BLaER1 treated with 17β-estradiol and CSF1 and Interleukin-3, amounts not matched to agents 10 nM and 100 nM (cell line): ENCODE results near the gene RPUSD1.
A peak's percentile ranks its signal among the peaks of the same experiment; 100 is the strongest.
"Not testable (repeated sequence)": the region's sequence is repeated elsewhere in the genome, so short reads cannot be mapped to it uniquely, and the experiment has no call there.

Source experiments
- H3K27ac ChIP-seq, 11 experiments: shearing (Covaris generic); formaldehyde crosslinking; 2 replicates each; pipeline ENCODE4 v1.8.1; 2022
- H3K27me3 ChIP-seq, 11 experiments: shearing (Covaris generic); formaldehyde crosslinking; 2 replicates each; pipeline ENCODE4 v1.8.1; 2022
- H3K36me3 ChIP-seq, 11 experiments: shearing (Covaris generic); formaldehyde crosslinking; 2 replicates each; pipeline ENCODE4 v1.8.1; 2022
- H3K4me1 ChIP-seq, 10 experiments: shearing (Covaris generic); formaldehyde crosslinking; 2 replicates each; pipeline ENCODE4 v1.8.1; 2022
- H3K4me2 ChIP-seq, 11 experiments: shearing (Covaris generic); formaldehyde crosslinking; 2 replicates each; pipeline ENCODE4 v1.8.1; 2022
- H3K4me3 ChIP-seq, 10 experiments: shearing (Covaris generic); formaldehyde crosslinking; 2 replicates each; pipeline ENCODE4 v1.8.1; 2022
- H3K9ac ChIP-seq, 11 experiments: shearing (Covaris generic); formaldehyde crosslinking; 2 replicates each; pipeline ENCODE4 v1.8.1; 2022
- H3K9me3 ChIP-seq, 11 experiments: shearing (Covaris generic); formaldehyde crosslinking; replicated peaks in 1 of 11; 2 replicates each; pipeline ENCODE4 v1.8.1; 2022
- H4K20me1 ChIP-seq, 11 experiments: shearing (Covaris generic); formaldehyde crosslinking; 2 replicates each; pipeline ENCODE4 v1.8.1; 2022
- Cebpa-rat ChIP-seq, 11 experiments: shearing (Covaris generic); IDR thresholded peaks; 2 replicates each; pipeline ENCODE4 v1.8.1; 2022

The RPUSD1 gene

DNA sequence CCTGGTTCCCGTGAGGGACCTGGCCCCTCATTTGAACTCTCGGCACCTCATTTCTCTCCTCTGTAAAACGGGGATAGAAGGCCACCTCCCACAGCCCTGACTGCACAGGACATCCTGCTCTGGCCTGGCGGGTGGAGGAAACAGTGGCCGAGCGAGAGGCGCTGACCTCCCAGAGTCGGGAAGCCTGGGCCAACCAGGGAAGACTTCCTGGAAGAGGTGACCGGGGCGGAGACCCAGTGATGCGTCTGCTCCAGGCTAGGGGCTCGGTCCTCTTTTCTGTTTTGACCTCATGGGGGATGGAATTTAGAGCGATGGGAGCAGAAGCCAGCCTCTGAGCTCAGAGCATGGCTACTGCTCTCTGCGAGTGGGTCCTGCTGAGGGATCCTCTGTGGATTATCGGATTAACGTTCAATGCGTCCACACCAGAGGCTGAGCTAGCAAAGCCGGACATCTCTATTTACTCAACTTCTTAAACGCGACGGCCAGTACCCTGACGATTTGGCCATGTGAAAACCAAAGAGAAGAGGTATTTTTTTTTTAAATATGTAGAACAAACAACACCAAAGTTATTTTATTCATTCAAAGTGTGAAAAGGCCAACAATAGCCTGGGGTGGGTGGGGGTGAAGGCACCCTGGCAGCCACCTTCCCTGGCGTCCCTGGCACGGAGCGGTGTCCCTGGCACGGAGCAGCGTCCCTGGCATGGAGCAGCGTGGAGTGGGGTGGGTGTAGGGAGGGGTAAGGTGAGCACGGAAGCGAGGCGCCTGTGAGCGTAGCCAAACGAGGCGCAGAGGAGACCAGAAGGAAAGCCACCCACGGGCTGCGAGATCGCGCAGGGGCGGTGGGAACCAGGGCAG, 36.8 kb downstream of the RPUSD1 start:
- H3K4me2 ChIP-seq: peak overlapping the region in 2 of 11 experiments; percentile 37 to 48; a peak in 3 of 22 replicates
- H3K4me1 ChIP-seq: peaks cover 7 to 44% (median 14%) of the 10 kb centered on the region in 10 experiments; a peak in 18 of 20 replicates
- no peak overlapping the region; a peak in 1 of 22 replicates for H3K9ac ChIP-seq
- peaks cover 0 to 3% (median 0%) of the 10 kb centered on the region in 11 experiments; a peak in 2 of 22 replicates for H3K9me3 ChIP-seq
- H3K36me3 ChIP-seq: no peaks in the 10 kb centered on the region
- no peak for TF ChIP-seq Cebpa-rat (IDR thresholded peaks at IDR 0.05)
- no peaks in the 10 kb centered on the region for H4K20me1 ChIP-seq
- H3K27ac ChIP-seq: no peak overlapping the region
- H3K27me3 ChIP-seq: no peaks in the 10 kb centered on the region
- H3K4me3 ChIP-seq: no peak overlapping the region

DNA sequence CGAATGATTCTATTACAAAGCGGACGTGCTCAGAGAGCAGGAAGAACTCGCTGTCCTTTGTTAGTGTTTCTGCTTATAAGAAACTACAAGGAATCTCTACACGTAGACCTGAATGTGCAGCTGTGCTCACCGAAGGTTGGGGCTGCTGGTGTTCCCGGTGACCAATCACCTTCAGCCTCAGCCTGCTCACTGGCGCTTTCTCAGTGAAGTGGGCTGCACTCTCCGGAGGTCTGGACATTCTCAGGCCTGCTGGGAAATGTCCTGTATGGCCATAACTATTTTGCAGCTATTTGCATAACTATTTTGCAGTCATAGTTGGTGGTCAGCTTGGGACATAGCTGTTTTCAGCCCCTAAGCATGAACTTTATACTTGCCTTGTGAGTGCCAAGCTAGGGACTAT, 37.7 kb downstream of the RPUSD1 start:
- no peak for TF ChIP-seq Cebpa-rat (IDR thresholded peaks at IDR 0.05)
- H3K27ac ChIP-seq: no peak overlapping the region
- H3K9ac ChIP-seq: no peak overlapping the region

DNA sequence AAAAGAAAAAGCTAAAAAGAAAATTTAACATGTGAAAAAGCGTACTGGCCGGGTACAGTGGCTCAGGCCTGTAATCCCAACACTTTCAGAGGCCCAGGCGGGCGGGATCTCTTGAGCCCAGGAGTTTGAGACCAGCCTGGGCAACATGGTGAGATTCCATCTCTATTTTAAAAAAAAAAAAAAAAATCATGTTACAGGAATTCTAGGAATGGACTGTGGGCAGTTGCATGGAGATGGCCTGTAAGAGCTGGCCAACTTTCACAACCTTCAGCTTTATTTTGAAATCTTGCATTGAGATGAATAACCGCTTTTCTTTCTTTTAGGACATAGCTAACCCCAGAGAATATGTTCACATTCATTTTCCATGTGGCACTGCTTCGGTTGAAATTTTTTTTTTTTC, 39.2 kb downstream of the RPUSD1 start:
- no peak overlapping the region for H3K27ac ChIP-seq
- no peak overlapping the region for H3K9ac ChIP-seq

More for the DNA sequence above, 37.7 kb downstream of the RPUSD1 start:
- H3K4me3 ChIP-seq: no peak overlapping the region
- H3K9me3 ChIP-seq: no peaks in the 10 kb centered on the region
- no peaks in the 10 kb centered on the region for H3K36me3 ChIP-seq
- peaks cover 6 to 39% (median 13%) of the 10 kb centered on the region in 10 experiments; a peak in 17 of 20 replicates for H3K4me1 ChIP-seq
- no peaks in the 10 kb centered on the region for H3K27me3 ChIP-seq
- no peak overlapping the region for H3K4me2 ChIP-seq
- no peaks in the 10 kb centered on the region for H4K20me1 ChIP-seq

DNA sequence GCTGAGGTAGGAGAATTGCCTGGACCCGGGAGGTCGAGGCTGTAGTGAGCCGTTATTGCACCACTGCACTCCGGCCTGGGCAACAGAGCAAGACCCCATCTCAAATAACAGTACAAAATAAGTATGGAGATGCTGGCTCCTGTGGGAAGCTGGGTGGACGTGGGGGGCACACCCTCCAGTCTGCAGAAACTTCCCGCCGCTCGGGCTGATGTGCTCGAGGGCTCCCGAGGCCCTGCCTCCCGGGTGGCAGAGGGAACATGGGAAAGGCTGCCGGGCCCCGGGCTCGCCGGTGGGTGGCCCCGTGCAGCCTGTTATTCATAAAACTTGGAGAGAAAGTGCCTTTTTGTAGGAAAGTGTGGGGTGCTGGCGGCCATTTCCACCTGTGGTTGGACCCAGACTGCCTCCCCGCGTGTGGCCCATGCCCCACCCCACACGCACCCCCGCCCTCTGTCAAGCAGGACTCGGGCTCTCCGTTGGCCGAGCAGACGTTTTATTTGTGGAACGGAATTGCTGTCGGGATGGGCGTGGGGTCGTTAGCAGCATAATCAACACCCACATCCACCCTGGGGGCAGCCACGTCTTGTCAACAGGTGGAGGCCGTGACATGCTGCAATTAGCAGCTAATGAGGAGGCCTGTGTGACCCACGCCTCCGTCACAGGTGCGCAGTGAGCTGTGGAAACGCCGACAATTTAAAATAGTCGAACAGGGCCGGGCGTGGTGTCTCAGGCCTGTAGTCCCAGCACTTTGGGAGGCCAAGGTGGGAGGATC, 40.0 kb downstream of the RPUSD1 start:
- Histone ChIP-seq H3K36me3 (no peaks in the 10 kb centered on the region), H3K27ac (no peak overlapping the region), H3K4me2 (no peak overlapping the region), H4K20me1 (no peaks in the 10 kb centered on the region), H3K4me1 (peaks cover 0 to 15% (median 0%) of the 10 kb centered on the region in 10 experiments; a peak in 8 of 20 replicates), H3K4me3 (no peak overlapping the region), H3K27me3 (no peaks in the 10 kb centered on the region), H3K9ac (no peak overlapping the region), H3K9me3 (no peaks in the 10 kb centered on the region)
- TF ChIP-seq Cebpa-rat (IDR thresholded peaks at IDR 0.05): no peak

More for the DNA sequence above, 39.2 kb downstream of the RPUSD1 start:
- Histone ChIP-seq H3K27me3 (no peaks in the 10 kb centered on the region), H4K20me1 (no peaks in the 10 kb centered on the region), H3K9me3 (no peaks in the 10 kb centered on the region), H3K36me3 (no peaks in the 10 kb centered on the region), H3K4me2 (no peak overlapping the region), H3K4me3 (no peak overlapping the region), H3K4me1 (peaks cover 0 to 24% (median 3%) of the 10 kb centered on the region in 10 experiments; a peak in 10 of 20 replicates)
- no peak for TF ChIP-seq Cebpa-rat (IDR thresholded peaks at IDR 0.05)

DNA sequence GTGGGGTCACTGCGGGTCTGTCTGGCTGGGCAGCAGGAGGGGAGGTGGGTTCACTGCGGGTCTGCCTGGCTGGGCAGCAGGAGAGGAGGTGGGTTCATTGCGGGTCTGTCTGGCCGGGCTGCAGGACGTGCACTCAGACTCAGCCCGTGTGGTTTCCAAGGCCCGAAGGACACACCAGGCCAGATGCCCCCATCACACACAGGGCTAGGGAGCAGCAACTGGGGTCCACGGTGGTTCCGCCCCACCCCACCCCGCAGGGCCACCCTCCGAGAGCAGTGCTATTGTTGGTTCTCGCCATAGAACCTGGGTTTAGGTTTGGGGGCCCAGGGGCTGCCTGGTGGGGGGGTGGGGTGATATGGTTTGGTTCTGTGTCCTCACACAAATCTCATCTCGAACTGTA, 41.5 kb downstream of the RPUSD1 start:
- Histone ChIP-seq H3K36me3 (no peaks in the 10 kb centered on the region), H3K4me1 (peaks cover 0 to 10% (median 2%) of the 10 kb centered on the region in 10 experiments; a peak in 9 of 20 replicates), H3K27me3 (no peaks in the 10 kb centered on the region), H3K27ac (no peak overlapping the region), H3K4me2 (no peak overlapping the region), H3K9me3 (no peaks in the 10 kb centered on the region), H3K4me3 (no peak overlapping the region), H4K20me1 (no peaks in the 10 kb centered on the region), H3K9ac (no peak overlapping the region)
- TF ChIP-seq Cebpa-rat (IDR thresholded peaks at IDR 0.05): no peak

DNA sequence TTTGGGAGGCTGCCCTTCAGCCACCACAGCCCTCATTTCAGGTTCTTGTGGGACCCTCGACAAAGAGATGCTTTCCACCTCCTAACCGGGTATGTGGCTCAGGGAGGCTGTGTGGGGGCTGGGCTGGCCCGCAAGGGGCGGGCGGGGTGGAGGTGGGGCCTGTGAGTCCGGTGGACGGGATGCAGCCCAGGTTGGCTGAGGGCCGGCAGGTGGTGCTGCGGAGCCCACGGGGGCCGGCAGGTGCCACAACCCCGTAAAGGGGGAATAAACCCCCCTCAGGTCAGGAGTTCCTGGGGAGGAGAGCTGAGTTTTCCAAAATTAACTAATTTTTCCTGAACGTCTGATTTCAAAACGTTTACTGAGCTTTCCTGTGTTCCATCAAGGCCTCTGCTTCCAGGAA, 42.4 kb downstream of the RPUSD1 start:
- H3K27me3 ChIP-seq: no peaks in the 10 kb centered on the region
- no peak overlapping the region for H3K4me3 ChIP-seq
- TF ChIP-seq Cebpa-rat (IDR thresholded peaks at IDR 0.05): no peak
- no peaks in the 10 kb centered on the region for H3K9me3 ChIP-seq
- H3K27ac ChIP-seq: no peak overlapping the region
- no peaks in the 10 kb centered on the region for H3K36me3 ChIP-seq
- H3K4me2 ChIP-seq: no peak overlapping the region
- peaks cover 0 to 15% (median 7%) of the 10 kb centered on the region in 10 experiments; a peak in 16 of 20 replicates for H3K4me1 ChIP-seq
- H3K9ac ChIP-seq: no peak overlapping the region
- H4K20me1 ChIP-seq: no peaks in the 10 kb centered on the region

DNA sequence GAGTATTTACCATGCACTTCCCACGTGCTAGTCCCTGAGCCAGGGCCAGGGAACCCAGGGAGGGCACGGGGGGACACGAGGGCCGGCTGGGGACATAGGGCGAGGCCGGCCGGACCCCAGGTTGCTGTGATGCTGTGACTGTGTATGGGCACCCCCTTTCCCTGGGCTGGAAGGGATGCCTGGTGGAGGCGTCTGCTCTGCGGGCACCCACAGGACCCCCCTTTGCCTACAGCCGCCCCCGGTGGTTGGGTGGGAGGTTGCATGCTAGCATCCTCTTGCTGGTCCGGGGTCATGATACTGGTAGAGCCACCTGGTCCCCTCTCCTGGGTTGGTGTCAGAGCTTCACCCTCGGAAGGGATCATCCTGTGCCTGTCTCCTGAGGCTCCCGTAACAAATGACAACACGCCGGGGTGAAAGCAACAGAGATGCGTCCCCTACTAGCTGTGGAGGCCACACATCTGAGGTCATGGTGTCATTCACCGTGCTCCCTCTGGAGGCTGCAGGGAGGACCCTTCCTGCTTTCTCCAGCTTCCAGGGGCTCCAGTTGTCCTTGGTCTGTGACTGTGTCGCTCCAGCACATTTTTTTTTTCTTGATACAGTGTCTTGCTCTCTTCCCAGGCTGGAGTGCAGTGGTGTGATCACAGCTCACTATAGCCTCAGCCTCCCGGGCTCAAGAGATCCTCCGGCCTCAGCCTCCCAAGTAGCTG, 44.2 kb downstream of the RPUSD1 start:
- no peak overlapping the region for H3K9ac ChIP-seq
- no peaks in the 10 kb centered on the region for H3K27me3 ChIP-seq
- H3K36me3 ChIP-seq: 0 out of 22 replicates have a peak, but pooled peaks cover 0 to 5% (median 0%) of the 10 kb centered on the region in 11 experiments
- H3K4me2 ChIP-seq: no peak overlapping the region
- no peak overlapping the region for H3K27ac ChIP-seq
- H3K9me3 ChIP-seq: no peaks in the 10 kb centered on the region
- H3K4me3 ChIP-seq: no peak overlapping the region
- H3K4me1 ChIP-seq: peaks cover 12 to 30% (median 22%) of the 10 kb centered on the region in 10 experiments
- peaks cover 0 to 6% (median 0%) of the 10 kb centered on the region in 11 experiments; a peak in 2 of 22 replicates for H4K20me1 ChIP-seq
- no peak for TF ChIP-seq Cebpa-rat (IDR thresholded peaks at IDR 0.05)

DNA sequence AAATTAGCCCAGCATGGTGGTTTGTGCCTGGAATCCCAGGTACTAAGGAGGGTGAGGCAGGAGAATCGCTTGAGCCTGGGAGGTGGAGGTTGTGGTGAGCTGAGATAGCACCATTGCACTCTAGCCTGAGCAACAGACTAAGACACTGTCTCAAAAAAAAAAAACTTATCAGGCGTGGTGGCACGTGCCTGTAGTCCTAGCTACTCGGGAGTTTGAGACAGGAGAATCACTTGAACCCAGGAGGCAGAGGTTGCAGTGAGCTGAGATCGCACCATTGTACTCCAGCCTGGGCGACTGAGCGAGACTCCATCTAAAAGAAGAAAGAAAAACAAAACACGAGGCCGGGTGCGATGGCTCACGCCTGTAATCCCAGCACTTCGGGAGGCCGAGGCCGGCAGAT, 45.3 kb downstream of the RPUSD1 start:
- not testable (repeated sequence) for H3K4me2 ChIP-seq, H3K9ac ChIP-seq, H4K20me1 ChIP-seq, H3K27ac ChIP-seq, H3K4me3 ChIP-seq, H3K9me3 ChIP-seq, H3K36me3 ChIP-seq, H3K27me3 ChIP-seq
- H3K4me1 ChIP-seq: peaks cover 20 to 40% (median 32%) of the 10 kb centered on the region in 10 experiments
